ENCODE measurements around the gene SF3B1. TPM values are rescaled to one million over a fixed set of nuclear protein-coding genes. Genes with fewer than 3 reads are reported as not detected.

The SF3B1 gene
- total RNA-seq, 1 donor from 2014 or later, result 370 TPM

DNA sequence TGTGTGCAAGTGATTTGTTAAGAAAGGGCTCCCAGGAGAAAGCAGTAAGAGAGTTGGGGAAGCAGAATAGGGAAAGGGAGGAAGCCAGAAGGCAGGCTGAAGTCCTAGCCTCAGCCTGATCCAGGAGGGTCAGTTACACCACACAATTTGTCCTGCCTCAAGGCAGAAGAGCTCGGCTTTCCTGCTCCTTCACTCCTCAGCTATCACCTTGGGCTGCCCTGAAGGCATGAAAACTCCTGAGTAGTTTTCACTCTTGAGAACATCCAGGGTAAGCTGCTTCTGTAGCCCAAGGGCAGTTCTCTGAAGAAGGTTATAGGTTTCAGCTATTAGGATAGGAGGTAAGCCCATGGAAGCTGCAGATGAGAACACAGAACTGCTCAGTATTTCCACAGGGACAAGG lies 76.8 kb downstream of the SF3B1 start:
- H3K9me3 Mint-ChIP-seq (ENCODE audit: low read depth), result peaks cover 3% of the 10 kb centered on the region
- H3K36me3 Mint-ChIP-seq (ENCODE audit: insufficient read depth), result no peaks in the 10 kb centered on the region
- H3K27ac Mint-ChIP-seq, result no peak overlapping the region
- no peaks in the 10 kb centered on the region for H3K27me3 Mint-ChIP-seq
- DNase-seq (ENCODE audit: low spot score, unreplicated experiment), result no peak
- H3K4me3 Mint-ChIP-seq (ENCODE audit: low read depth), result no peak overlapping the region
- H3K4me1 Mint-ChIP-seq (ENCODE audit: low read depth), result no peaks in the 10 kb centered on the region
- TF ChIP-seq, protein P1, sequence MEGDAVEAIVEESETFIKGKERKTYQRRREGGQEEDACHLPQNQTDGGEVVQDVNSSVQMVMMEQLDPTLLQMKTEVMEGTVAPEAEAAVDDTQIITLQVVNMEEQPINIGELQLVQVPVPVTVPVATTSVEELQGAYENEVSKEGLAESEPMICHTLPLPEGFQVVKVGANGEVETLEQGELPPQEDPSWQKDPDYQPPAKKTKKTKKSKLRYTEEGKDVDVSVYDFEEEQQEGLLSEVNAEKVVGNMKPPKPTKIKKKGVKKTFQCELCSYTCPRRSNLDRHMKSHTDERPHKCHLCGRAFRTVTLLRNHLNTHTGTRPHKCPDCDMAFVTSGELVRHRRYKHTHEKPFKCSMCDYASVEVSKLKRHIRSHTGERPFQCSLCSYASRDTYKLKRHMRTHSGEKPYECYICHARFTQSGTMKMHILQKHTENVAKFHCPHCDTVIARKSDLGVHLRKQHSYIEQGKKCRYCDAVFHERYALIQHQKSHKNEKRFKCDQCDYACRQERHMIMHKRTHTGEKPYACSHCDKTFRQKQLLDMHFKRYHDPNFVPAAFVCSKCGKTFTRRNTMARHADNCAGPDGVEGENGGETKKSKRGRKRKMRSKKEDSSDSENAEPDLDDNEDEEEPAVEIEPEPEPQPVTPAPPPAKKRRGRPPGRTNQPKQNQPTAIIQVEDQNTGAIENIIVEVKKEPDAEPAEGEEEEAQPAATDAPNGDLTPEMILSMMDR (IDR thresholded peaks at IDR 0.05; ENCODE audit: unreplicated experiment), result no peak

GRCh38 chr2:197356136-197356535 lies 78.7 kb downstream of the SF3B1 start:
- Mint-ChIP-seq H3K27me3 (no peaks in the 10 kb centered on the region), H3K4me1 (ENCODE audit: low read depth) (no peaks in the 10 kb centered on the region), H3K27ac (no peak overlapping the region), H3K36me3 (ENCODE audit: insufficient read depth) (no peaks in the 10 kb centered on the region), H3K9me3 (ENCODE audit: low read depth) (peaks cover 3% of the 10 kb centered on the region), H3K4me3 (ENCODE audit: low read depth) (no peak overlapping the region)
- no peak for DNase-seq (ENCODE audit: low spot score, unreplicated experiment)
- TF ChIP-seq, protein P1 (IDR thresholded peaks at IDR 0.05; ENCODE audit: unreplicated experiment), result peak; percentile 45

DNA sequence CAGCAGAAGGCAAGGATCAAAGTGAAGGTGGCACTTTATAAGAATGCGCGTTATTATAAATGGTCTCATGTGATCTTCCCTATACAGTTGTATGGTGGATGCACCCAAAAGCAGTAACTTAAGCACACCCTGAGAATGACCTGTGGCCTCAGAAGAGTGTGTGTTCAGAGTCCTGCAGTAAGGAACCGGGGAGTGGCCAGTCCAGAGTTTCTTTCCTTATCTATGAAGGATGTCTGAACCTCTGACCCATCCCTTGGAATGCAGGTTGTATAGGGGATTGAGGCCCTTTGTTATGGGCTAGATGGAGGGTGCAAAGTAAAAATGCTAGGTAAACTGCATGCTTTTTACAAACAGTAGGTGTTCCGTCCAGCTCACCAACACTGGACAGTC lies 80.7 kb downstream of the SF3B1 start:
- Mint-ChIP-seq H3K9me3 (ENCODE audit: low read depth) (peaks cover 3% of the 10 kb centered on the region), H3K4me3 (ENCODE audit: low read depth) (no peak overlapping the region), H3K4me1 (ENCODE audit: low read depth) (no peaks in the 10 kb centered on the region), H3K27ac (no peak overlapping the region), H3K36me3 (ENCODE audit: insufficient read depth) (no peaks in the 10 kb centered on the region), H3K27me3 (no peaks in the 10 kb centered on the region)
- no peak for DNase-seq (ENCODE audit: low spot score, unreplicated experiment)
- TF ChIP-seq, protein P1 (IDR thresholded peaks at IDR 0.05; ENCODE audit: unreplicated experiment), result no peak

DNA sequence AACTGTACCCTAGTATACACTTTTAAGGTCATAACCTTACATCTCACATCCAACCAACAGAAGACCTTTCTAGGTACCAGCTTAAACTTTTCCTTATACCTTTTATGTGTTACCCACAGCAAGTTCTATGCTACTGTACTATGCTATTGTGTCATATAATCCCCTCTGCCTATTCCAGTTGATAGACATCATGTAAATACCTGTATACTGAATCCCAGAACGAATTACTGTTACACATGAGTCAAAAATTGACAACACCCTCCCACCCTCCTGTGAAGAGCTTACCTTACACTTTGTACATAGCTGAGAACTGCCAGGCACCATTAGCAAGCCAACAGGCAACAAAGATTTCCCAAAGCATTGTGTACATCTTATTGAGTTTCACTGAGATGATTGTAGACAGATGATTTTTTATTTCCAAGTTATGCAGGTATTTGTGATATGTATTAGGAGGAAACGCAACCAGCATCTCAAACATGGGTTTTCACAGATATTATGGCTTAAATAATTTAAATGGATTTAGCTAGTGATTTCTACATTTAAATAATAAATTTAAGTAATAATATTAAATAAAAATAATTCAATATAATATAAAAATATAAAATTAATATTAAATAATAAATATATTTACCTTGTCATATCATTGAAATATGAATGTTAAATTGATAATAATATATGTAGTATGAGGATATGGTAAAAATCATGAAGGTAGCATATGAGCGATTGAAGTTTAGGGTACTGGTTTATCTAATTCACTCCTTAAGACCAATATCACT lies 81.2 kb downstream of the SF3B1 start:
- H3K27ac Mint-ChIP-seq, result no peak overlapping the region
- H3K36me3 Mint-ChIP-seq (ENCODE audit: insufficient read depth), result no peaks in the 10 kb centered on the region
- no peaks in the 10 kb centered on the region for H3K4me1 Mint-ChIP-seq (ENCODE audit: low read depth)
- DNase-seq (ENCODE audit: low spot score, unreplicated experiment), result no peak
- peaks cover 3% of the 10 kb centered on the region for H3K9me3 Mint-ChIP-seq (ENCODE audit: low read depth)
- TF ChIP-seq, protein P1 (IDR thresholded peaks at IDR 0.05; ENCODE audit: unreplicated experiment), result no peak
- no peak overlapping the region for H3K4me3 Mint-ChIP-seq (ENCODE audit: low read depth)
- no peaks in the 10 kb centered on the region for H3K27me3 Mint-ChIP-seq

DNA sequence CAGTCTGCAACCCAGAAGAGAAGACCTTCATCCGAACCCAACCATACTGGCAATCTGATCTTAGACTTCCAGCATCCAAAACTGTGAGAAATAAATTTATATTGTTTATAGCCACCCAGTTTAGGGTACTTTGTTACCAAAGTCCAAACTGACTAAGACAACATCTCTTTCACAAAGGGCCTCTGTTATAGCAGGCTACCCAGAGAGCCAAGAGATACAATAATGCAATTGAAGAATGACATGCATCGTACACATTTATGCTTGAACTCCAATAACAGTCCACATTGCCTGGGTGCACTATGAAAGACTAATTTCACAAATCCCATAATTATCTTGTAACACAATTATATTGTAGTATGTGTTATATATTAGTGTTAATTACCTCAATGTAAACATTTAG lies 85.1 kb downstream of the SF3B1 start:
- no peak for DNase-seq (ENCODE audit: low spot score, unreplicated experiment)
- no peak overlapping the region for H3K4me3 Mint-ChIP-seq (ENCODE audit: low read depth)
- H3K36me3 Mint-ChIP-seq (ENCODE audit: insufficient read depth), result no peaks in the 10 kb centered on the region
- peaks cover 3% of the 10 kb centered on the region for H3K9me3 Mint-ChIP-seq (ENCODE audit: low read depth)
- no peaks in the 10 kb centered on the region for H3K4me1 Mint-ChIP-seq (ENCODE audit: low read depth)
- no peak overlapping the region for H3K27ac Mint-ChIP-seq
- TF ChIP-seq, protein P1 (IDR thresholded peaks at IDR 0.05; ENCODE audit: unreplicated experiment), result no peak
- H3K27me3 Mint-ChIP-seq, result no peaks in the 10 kb centered on the region

All from progenitor cell of endocrine pancreas (in vitro differentiated cells).